ENCODE results near the gene PCSK5. TPM values are rescaled to one million over a fixed set of nuclear protein-coding genes. Genes with fewer than 3 reads are reported as not detected.

Gene PCSK5
- total RNA-seq, 2 donors from 2014 or later, result 9.4 to 12.0 TPM

GRCh38 chr9:75870450-75870849, 20.0 kb upstream of the PCSK5 start:
- H3K9me3 ChIP-seq (ENCODE audit: control insufficient read depth, low read length, poor library complexity, severe bottlenecking), result no peaks in the 10 kb centered on the region
- Mint-ChIP-seq H3K27ac (no peak overlapping the region), H3K4me3 (no peak overlapping the region), H3K36me3 (ENCODE audit: low read depth) (no peaks in the 10 kb centered on the region), H3K4me1 (peaks cover 3% of the 10 kb centered on the region), H3K27me3 (peaks cover 25% of the 10 kb centered on the region)
- ATAC-seq (peak; percentile 56), DNase-seq (no peak)

GRCh38 chr9:75871624-75872023, 18.8 kb upstream of the PCSK5 start:
- no peaks in the 10 kb centered on the region for H3K9me3 ChIP-seq (ENCODE audit: control insufficient read depth, low read length, poor library complexity, severe bottlenecking)
- no peak overlapping the region for H3K27ac Mint-ChIP-seq
- peaks cover 3% of the 10 kb centered on the region for H3K4me1 Mint-ChIP-seq
- H3K27me3 Mint-ChIP-seq, result peaks cover 24% of the 10 kb centered on the region
- DNase-seq (no peak), ATAC-seq (no peak)
- no peaks in the 10 kb centered on the region for H3K36me3 Mint-ChIP-seq (ENCODE audit: low read depth)
- H3K4me3 Mint-ChIP-seq, result no peak overlapping the region

DNA sequence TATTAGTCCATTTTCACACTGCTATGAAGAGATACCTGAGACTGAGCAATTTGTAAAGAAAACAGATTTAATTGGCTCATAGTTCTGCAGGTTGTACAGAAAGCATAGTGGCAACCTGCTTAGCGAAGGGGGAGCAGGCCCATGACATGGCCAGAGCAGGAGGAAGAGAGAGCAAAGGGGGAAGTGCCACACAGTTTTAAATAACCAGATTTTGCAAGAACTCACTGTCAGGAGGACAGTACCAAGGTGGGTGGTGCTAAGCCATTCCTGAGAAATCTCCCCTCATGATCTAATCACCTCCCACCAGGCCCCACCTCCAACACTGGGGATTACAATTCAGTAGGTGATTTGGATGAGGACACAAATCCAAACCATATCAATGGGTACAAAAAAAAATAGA, 16.8 kb upstream of the PCSK5 start:
- peaks cover 3% of the 10 kb centered on the region for H3K4me1 Mint-ChIP-seq
- H3K27me3 Mint-ChIP-seq, result peaks cover 13% of the 10 kb centered on the region
- ATAC-seq (no peak), DNase-seq (no peak)
- no peak overlapping the region for H3K27ac Mint-ChIP-seq
- no peaks in the 10 kb centered on the region for H3K36me3 Mint-ChIP-seq (ENCODE audit: low read depth)
- no peaks in the 10 kb centered on the region for H3K9me3 ChIP-seq (ENCODE audit: control insufficient read depth, low read length, poor library complexity, severe bottlenecking)
- no peak overlapping the region for H3K4me3 Mint-ChIP-seq

DNA sequence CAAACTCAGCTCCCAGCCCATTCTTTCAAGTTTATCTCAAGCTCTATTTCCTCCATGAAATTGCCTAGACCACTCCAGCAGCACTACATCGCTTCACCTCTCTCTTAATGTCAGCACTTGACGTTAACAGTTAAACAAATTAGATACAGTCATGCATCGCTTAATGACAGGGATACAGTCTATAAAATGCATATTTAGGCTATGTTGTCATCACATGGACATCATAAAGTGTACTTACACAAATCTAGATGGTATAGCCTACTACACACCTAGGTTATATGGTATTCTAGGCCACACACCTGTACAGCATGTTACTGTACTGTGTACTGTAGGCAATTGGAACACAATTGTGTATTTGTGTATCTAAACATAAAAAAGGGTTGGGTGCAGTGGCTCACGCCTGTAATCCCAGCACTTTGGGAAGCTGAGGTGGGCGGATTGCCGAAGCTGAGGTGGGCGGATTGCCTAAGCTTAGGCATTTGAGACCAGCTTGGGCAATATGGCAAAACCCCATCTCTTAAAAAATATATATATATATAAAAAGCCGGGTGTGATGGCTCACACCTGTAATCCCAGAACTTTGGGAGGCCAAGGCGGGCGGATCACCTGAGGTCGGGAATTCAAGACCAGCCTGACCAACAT, 13.4 kb upstream of the PCSK5 start:
- ATAC-seq (no peak), DNase-seq (no peak)
- H3K4me3 Mint-ChIP-seq, result no peak overlapping the region
- no peaks in the 10 kb centered on the region for H3K4me1 Mint-ChIP-seq
- no peak overlapping the region for H3K27ac Mint-ChIP-seq
- no peaks in the 10 kb centered on the region for H3K27me3 Mint-ChIP-seq
- H3K9me3 ChIP-seq (ENCODE audit: control insufficient read depth, low read length, poor library complexity, severe bottlenecking), result no peaks in the 10 kb centered on the region
- no peaks in the 10 kb centered on the region for H3K36me3 Mint-ChIP-seq (ENCODE audit: low read depth)

DNA sequence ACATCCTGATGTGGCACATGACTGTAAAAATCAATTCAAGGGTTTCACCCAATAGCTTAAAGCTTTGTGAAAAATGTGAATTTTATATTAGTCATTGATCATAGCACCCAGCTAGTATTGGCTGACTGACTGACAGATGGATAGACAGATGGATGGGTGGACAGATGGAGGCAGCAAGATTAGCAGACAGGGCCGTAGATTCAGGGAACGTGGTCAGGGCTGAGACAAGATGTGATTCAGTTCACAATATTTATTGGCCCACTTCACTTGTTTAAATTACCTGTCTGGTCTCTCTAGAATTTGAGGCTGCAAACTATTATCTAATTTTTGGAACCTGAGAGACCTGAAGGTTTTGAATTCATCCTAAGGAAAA, 12.0 kb upstream of the PCSK5 start:
- H3K4me3 Mint-ChIP-seq, result no peak overlapping the region
- no peak for DNase-seq
- no peaks in the 10 kb centered on the region for H3K27me3 Mint-ChIP-seq
- H3K4me1 Mint-ChIP-seq, result no peaks in the 10 kb centered on the region
- no peaks in the 10 kb centered on the region for H3K36me3 Mint-ChIP-seq (ENCODE audit: low read depth)
- no peaks in the 10 kb centered on the region for H3K9me3 ChIP-seq (ENCODE audit: control insufficient read depth, low read length, poor library complexity, severe bottlenecking)
- no peak for ATAC-seq
- no peak overlapping the region for H3K27ac Mint-ChIP-seq

DNA sequence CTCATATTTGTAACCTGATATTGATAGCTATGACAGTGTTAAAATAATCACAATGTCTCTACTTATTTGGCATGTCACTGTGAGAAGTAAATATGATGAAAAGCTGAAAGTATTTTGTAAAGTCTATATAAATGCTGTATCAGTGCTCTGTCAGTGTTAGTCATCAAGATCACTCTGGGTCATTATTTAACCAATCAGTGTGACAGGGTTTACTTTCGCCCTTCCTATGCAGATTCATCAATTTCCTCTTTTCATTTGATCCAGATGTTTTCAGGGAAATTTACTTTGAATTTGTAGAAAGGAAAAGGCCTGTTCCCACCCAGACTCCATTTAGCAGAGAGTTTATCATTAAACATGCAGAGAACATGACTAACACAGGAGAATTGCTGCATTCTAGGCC, 9.9 kb upstream of the PCSK5 start:
- Mint-ChIP-seq H3K36me3 (ENCODE audit: low read depth) (no peaks in the 10 kb centered on the region), H3K27ac (no peak overlapping the region), H3K4me1 (no peaks in the 10 kb centered on the region), H3K27me3 (peaks cover 5% of the 10 kb centered on the region), H3K4me3 (no peak overlapping the region)
- no peak for ATAC-seq
- DNase-seq, result no peak
- no peaks in the 10 kb centered on the region for H3K9me3 ChIP-seq (ENCODE audit: control insufficient read depth, low read length, poor library complexity, severe bottlenecking)

- H3K36me3 Mint-ChIP-seq (ENCODE audit: low read depth), result no peaks in the 10 kb centered on the region
- H3K27me3 Mint-ChIP-seq, result peaks cover 6% of the 10 kb centered on the region
- H3K4me3 Mint-ChIP-seq, result no peak overlapping the region
- H3K27ac Mint-ChIP-seq, result no peak overlapping the region
- no peaks in the 10 kb centered on the region for H3K4me1 Mint-ChIP-seq
- no peak for ATAC-seq
- no peaks in the 10 kb centered on the region for H3K9me3 ChIP-seq (ENCODE audit: control insufficient read depth, low read length, poor library complexity, severe bottlenecking)
- no peak for DNase-seq
Observed at GRCh38 chr9:75881761-75882160, 8.7 kb upstream of the PCSK5 start.

- no peak overlapping the region for H3K27ac Mint-ChIP-seq
- DNase-seq, result no peak
- peaks cover 16% of the 10 kb centered on the region for H3K27me3 Mint-ChIP-seq
- no peak overlapping the region for H3K4me3 Mint-ChIP-seq
- H3K9me3 ChIP-seq (ENCODE audit: control insufficient read depth, low read length, poor library complexity, severe bottlenecking), result no peaks in the 10 kb centered on the region
- H3K4me1 Mint-ChIP-seq, result peaks cover 17% of the 10 kb centered on the region
- no peak for ATAC-seq
- H3K36me3 Mint-ChIP-seq (ENCODE audit: low read depth), result no peaks in the 10 kb centered on the region
Observed at GRCh38 chr9:75885652-75886051, 4.8 kb upstream of the PCSK5 start.

DNA sequence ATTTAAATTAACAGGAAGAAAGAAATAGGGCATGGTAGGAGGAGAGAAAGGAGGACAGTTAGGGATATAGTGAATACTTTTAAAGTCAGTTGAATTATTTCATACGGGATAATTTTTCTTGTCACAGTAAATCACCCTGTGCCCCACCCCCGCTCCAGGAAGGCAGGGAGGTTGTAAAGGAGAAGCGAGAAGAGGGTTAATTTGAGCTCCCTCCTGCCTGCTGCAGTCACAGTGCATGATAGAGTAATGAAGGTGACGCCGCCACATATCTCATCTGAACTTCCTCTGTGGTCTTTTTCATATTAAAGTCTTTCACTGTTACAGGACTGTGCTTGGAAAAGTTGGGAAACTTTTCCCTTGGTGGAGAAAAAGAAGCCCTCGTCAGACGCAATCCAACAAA, 896 bp upstream of the PCSK5 start:
- no peak for DNase-seq
- Mint-ChIP-seq H3K4me1 (peaks cover 40% of the 10 kb centered on the region), H3K4me3 (peak overlapping the region; percentile 96)

DNA sequence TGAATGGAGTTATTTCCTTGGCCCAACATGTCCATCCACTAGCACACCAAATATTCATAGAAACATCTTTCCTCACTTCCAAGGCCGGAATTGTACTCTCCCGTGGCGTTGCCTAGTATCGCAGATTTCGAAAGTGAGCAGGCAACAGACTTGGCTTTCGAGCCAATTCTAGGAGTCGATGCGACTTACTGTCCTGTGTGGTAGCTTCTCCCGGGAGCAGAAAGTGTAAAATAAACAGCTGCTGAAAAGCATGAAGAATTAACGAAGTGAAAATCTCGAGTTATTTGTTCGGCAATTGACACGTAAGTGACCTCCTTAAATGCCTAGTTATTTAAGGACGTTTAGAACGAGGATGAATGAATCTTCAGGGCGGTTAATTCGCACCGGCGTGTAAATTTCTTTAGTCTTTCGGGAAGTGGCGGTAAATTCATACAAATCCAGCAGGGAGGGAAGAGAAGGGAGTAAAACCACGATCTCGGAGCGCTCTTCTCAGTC, 449 bp upstream of the PCSK5 start:
- H3K4me3 Mint-ChIP-seq, result peak overlapping the region; percentile 96
- H3K9me3 ChIP-seq (ENCODE audit: control insufficient read depth, low read length, poor library complexity, severe bottlenecking), result no peaks in the 10 kb centered on the region
- peak overlapping the region; percentile 89 for H3K27ac Mint-ChIP-seq
- ATAC-seq, result peak; percentile 56
- peaks cover 40% of the 10 kb centered on the region for H3K4me1 Mint-ChIP-seq
- H3K27me3 Mint-ChIP-seq, result peaks cover 25% of the 10 kb centered on the region
- no peak for DNase-seq
- H3K36me3 Mint-ChIP-seq (ENCODE audit: low read depth), result no peaks in the 10 kb centered on the region

More for the DNA sequence above, 896 bp upstream of the PCSK5 start:
- Mint-ChIP-seq H3K27me3 (peaks cover 25% of the 10 kb centered on the region), H3K36me3 (ENCODE audit: low read depth) (no peaks in the 10 kb centered on the region), H3K27ac (peak overlapping the region; percentile 89)
- no peaks in the 10 kb centered on the region for H3K9me3 ChIP-seq (ENCODE audit: control insufficient read depth, low read length, poor library complexity, severe bottlenecking)
- ATAC-seq, result peak; percentile 24

DNA sequence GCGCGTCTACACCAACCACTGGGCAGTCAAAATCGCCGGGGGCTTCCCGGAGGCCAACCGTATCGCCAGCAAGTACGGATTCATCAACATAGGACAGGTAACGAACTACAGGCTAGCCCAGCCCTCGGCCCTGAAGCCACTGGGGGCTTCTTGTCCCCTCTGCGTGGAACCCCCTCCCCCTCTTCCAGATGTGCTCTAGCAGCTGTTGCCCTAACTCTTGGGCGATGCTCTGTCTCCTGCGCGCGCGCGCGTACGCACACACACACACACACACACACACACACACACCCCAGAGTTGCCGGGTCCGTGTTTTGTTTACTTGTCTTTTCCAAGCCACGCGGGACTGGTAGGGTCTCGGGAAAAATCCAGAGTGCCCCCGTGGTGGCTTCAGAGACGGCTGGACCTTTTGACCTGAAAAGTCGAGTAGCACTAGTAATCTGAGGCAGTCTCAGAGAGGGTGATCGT, 836 bp downstream of the PCSK5 start:
- no peaks in the 10 kb centered on the region for H3K9me3 ChIP-seq (ENCODE audit: control insufficient read depth, low read length, poor library complexity, severe bottlenecking)
- Mint-ChIP-seq H3K36me3 (ENCODE audit: low read depth) (no peaks in the 10 kb centered on the region), H3K4me3 (peak overlapping the region; percentile 96), H3K27me3 (peaks cover 20% of the 10 kb centered on the region), H3K4me1 (peaks cover 47% of the 10 kb centered on the region), H3K27ac (peak overlapping the region; percentile 54)
- DNase-seq (no peak), ATAC-seq (peak; percentile 17)

DNA sequence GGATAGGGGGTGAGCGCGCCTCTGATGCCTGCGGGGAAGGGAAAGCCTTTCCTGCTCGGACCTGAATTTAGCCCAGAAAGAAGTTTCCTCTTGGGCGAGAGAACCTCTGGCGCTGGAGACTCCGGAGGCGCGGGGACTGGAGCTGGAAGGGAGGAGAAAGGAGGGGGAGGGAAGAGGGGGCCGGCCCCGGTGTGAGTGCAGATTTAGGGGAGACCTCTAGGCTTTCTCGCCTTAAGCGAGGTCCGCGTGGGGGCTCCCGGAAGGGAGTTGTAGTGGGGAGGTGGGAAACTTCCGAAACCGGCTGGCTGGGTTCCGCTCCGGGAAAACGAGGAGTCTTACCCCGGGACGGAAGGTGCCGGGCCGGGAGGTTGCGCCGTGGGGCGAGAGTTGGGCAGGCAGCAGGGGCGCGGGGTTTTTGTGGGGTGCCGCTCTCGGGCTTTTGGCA, 1.3 kb downstream of the PCSK5 start:
- DNase-seq (no peak), ATAC-seq (no peak)
- peak overlapping the region; percentile 54 for H3K27ac Mint-ChIP-seq
- H3K27me3 Mint-ChIP-seq, result peaks cover 20% of the 10 kb centered on the region
- no peaks in the 10 kb centered on the region for H3K36me3 Mint-ChIP-seq (ENCODE audit: low read depth)
- H3K9me3 ChIP-seq (ENCODE audit: control insufficient read depth, low read length, poor library complexity, severe bottlenecking), result no peaks in the 10 kb centered on the region
- H3K4me3 Mint-ChIP-seq, result peak overlapping the region; percentile 96
- peaks cover 48% of the 10 kb centered on the region for H3K4me1 Mint-ChIP-seq

- H3K9me3 ChIP-seq (ENCODE audit: control insufficient read depth, low read length, poor library complexity, severe bottlenecking), result no peaks in the 10 kb centered on the region
- Mint-ChIP-seq H3K4me1 (peaks cover 52% of the 10 kb centered on the region), H3K27me3 (peaks cover 20% of the 10 kb centered on the region), H3K27ac (peak overlapping the region; percentile 54), H3K4me3 (peak overlapping the region; percentile 96), H3K36me3 (ENCODE audit: low read depth) (no peaks in the 10 kb centered on the region)
- DNase-seq, result no peak
- no peak for ATAC-seq
Observed at GRCh38 chr9:75892216-75892911, 1.9 kb downstream of the PCSK5 start.

DNA sequence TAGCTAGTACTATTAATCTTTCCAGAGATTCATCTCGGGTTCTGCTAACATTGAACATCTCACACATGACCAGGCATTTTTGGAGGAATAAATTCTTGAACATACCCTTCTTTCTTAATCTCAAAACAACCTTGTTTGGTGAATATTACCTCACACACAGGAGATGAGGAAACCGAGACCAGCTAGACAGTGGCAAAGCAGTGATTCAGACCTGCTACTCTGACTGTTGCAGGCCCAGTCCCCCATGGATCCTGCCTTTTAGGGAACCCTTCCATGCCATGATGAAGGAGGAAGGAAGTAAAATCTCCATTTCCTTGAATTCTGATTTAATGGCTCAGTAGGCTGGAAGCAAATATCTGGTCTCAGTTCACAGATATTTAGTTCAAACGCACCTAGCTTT, 2.6 kb downstream of the PCSK5 start:
- H3K9me3 ChIP-seq (ENCODE audit: control insufficient read depth, low read length, poor library complexity, severe bottlenecking), result no peaks in the 10 kb centered on the region
- ATAC-seq (no peak), DNase-seq (no peak)
- H3K4me1 Mint-ChIP-seq, result peaks cover 51% of the 10 kb centered on the region
- H3K4me3 Mint-ChIP-seq, result peak overlapping the region; percentile 96
- H3K36me3 Mint-ChIP-seq (ENCODE audit: low read depth), result no peaks in the 10 kb centered on the region
- H3K27me3 Mint-ChIP-seq, result peaks cover 17% of the 10 kb centered on the region
- H3K27ac Mint-ChIP-seq, result no peak overlapping the region

All from T-helper 17 cell (primary cell).